Epithelial cell of proximal tubule (primary cell): ENCODE measurements around the gene KIF1B. TPM values are rescaled to one million over a fixed set of nuclear protein-coding genes. Genes with fewer than 3 reads are reported as not detected.

Experiments
- DNase-seq: peaks from one replicate; pipeline ENCODE4 v3.0.0-alpha.2; 2011; ENCODE audit warnings: low read depth
- H3K4me3 ChIP-seq: 2 replicates; pipeline ENCODE4 v1.5.1; 2011; ENCODE audit warnings: low read depth, mild to moderate bottlenecking, low read length
- CTCF ChIP-seq: conservative IDR thresholded peaks from 2 replicates; pipeline ENCODE4 v1.5.1; 2012; ENCODE audit warnings: low read depth, mild to moderate bottlenecking, low read length
- total RNA-seq: library from RNA; depleted of rRNA; stranded (reverse); fragments of >200 nt; gene quantifications from 2 replicates; pipeline ENCODE4 v1.2.3, GENCODE V29; 2015

Gene KIF1B
- total RNA-seq, 1 donor from 2014 or later: 20.9 TPM

DNA sequence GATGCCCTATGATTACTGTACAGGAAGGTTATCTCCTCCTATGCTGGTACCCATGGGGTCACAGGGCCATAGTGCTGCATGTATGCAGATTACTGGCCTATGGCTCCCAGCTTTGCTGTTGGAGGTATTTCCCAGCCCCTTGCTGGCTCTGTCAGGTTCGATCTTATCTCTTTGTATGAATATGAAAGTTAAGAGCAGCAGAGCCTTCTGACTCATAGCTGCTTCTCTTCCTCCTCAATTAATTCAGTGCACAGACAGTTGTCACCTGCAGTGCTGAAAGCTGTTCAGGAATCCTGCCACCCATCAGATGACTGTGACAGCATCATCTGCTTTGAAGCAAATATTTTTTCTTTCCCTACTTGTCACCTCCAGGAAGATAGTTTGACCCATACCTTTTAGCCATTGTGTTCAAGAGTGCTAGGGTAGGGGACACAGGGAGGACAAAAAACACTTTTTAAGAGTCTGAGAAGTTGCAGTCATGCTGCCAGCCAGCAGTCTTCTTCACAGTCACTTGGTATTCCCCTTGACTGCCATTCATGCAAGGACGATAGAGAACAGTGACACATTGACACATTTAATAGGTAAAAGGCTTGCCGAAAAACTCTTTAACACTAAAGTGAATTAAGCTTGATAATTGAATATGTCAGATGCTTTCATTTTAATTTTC lies 73.1 kb downstream of the KIF1B start:
- no peak for TF ChIP-seq CTCF
- DNase-seq: no peak
- H3K4me3 ChIP-seq: no peak overlapping the region

DNA sequence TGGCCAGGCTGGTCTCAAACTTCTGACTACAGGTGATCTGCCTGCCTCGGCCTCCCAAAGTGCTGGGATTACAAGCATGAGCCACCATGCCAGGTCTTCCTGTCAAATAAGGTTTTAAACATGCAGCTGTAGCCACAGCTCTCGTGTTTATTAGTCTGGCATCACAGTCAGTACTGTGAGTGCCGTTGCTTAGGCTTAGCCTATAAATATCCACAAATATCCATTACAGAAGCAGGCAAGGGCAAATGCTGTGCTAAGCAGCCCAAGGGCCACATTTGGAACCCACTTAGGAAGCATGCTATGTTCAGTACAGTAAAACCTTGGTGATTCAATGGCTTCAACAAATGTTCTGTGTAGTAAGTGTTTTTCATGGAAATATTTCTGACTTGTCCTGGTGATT lies 75.9 kb downstream of the KIF1B start:
- no peak for DNase-seq
- TF ChIP-seq CTCF: no peak
- H3K4me3 ChIP-seq: no peak overlapping the region

DNA sequence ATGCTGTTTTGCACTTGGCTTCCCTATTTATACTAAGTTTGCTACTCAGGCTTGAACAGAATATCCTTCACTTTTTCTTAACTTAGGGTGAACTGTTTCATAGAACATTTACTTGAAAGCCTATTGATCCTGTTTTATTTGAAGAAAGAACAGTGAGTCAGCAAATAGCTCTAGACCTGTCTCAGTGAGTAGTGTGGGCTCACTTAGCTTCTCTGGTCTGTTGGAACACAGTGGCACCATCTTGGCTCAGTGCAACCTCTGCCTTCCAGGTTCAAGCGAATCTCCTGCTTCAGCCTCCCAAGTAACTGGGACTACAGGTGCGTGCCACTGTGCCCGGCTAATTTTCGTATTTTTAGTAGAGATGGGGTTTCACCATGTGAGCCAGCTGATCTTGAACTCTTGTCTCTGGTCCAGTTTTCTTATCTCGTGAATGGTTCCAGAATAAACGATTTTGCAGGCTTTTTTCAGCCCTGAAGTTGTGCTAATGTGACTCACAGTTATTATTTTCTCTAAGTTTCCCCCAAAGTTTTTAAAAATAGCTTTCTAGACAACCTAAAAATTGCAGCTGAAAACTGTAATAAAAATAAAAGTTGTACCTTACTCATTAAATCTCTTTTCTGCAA lies 76.8 kb downstream of the KIF1B start:
- no peak for DNase-seq
- no peak overlapping the region for H3K4me3 ChIP-seq
- no peak for TF ChIP-seq CTCF

DNA sequence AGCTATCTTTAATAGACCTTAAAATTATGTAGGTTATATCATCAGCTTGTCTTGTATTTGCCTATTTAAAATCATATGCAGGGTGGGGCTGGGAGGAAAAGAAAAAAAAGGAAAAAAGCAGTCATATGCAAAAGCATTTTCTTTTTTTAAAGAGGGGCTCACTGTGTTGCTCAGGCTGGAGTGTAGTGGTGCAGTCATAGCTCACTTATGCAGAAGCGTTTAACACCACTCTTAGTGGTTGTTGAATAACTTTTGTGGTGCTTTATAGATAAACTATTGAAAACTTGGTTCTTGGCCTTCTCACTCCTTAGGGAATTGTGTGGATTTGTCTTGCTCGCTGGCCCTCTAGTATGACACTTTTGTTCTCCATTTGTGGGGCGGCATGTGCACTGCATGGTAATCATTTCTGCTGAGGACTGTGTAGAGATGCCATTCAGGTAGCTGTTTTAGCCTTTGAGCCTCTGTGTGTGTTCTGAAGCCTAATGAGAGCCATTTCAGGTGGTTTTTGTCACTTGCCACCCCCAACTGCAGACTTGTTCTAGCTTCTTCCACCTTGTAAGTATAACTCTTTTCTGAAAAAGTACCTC lies 77.8 kb downstream of the KIF1B start:
- no peak overlapping the region for H3K4me3 ChIP-seq
- TF ChIP-seq CTCF: no peak
- DNase-seq: peak; percentile 38

DNA sequence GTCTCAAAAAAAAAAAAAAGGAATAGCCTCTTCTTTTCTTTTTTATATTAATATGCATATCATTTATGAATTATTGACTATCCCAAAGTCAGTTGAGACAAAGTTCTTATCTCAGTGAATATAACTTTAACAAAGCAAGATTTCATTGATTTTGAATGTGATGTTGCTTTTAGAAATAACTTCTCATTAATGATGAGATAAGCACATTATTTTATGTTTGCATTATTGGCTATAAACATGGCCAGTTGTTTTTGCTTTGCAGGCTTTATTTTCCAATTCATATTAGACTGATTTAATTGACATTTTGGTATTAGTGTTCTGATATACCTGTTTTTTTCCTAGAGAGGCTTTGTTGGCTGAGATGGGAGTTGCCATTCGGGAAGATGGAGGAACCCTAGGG lies 81.3 kb downstream of the KIF1B start:
- TF ChIP-seq CTCF: no peak
- DNase-seq: no peak
- no peak overlapping the region for H3K4me3 ChIP-seq

- DNase-seq: no peak
- H3K4me3 ChIP-seq: no peak overlapping the region
- TF ChIP-seq CTCF: no peak
These were observed 81.8 kb downstream of the KIF1B start for GRCh38 chr1:10292188-10292587.
